Measurements from ENCODE around the gene CSNK1A1.

Gene CSNK1A1

GRCh38 chr5:149503006-149503405, 48.2 kb downstream of the CSNK1A1 start:
- Histone ChIP-seq H3K27me3 (ENCODE audit: insufficient read depth, low read length, poor library complexity, severe bottlenecking) (peaks cover 4% of the 10 kb centered on the region), H3K4me3 (ENCODE audit: low read length, poor library complexity, severe bottlenecking) (no peak overlapping the region), H3K79me2 (ENCODE audit: insufficient read depth, low read length) (no peaks in the 10 kb centered on the region), H3K9me2 (replicated peaks; ENCODE audit: low read depth, low read length) (no peaks in the 10 kb centered on the region), H3K36me3 (ENCODE audit: insufficient read depth, low read length) (peaks cover 94% of the 10 kb centered on the region), H4K20me1 (ENCODE audit: insufficient read depth, low read length, poor library complexity, severe bottlenecking) (peaks cover 12% of the 10 kb centered on the region), H3K9me3 (ENCODE audit: insufficient read depth, low read depth, low read length) (no peaks in the 10 kb centered on the region), H3K4me2 (ENCODE audit: low read depth, low read length, poor library complexity, severe bottlenecking) (no peak overlapping the region), H2AFZ (ENCODE audit: low read length) (no peak overlapping the region), H3K9ac (ENCODE audit: low read depth, low read length, poor library complexity, severe bottlenecking) (no peak overlapping the region), H3F3A (ENCODE audit: low read depth) (no peaks in the 10 kb centered on the region; the same call in 1 of the 2 replicates), H3K4me1 (ENCODE audit: insufficient read depth, low read length, poor library complexity, severe bottlenecking) (no peaks in the 10 kb centered on the region)
- TF ChIP-seq CTCF (conservative IDR thresholded peaks at IDR 0.05; ENCODE audit: low read length), result no peak
- TF ChIP-seq EZH2phosphoT487 (IDR thresholded peaks at IDR 0.05; ENCODE audit: borderline replicate concordance), result no peak

GRCh38 chr5:149500922-149501582, 50.2 kb downstream of the CSNK1A1 start:
- H2AFZ ChIP-seq (ENCODE audit: low read length), result no peak overlapping the region
- no peaks in the 10 kb centered on the region for H3K9me3 ChIP-seq (ENCODE audit: insufficient read depth, low read depth, low read length)
- H3K9ac ChIP-seq (ENCODE audit: low read depth, low read length, poor library complexity, severe bottlenecking), result no peak overlapping the region
- no peaks in the 10 kb centered on the region for H3K9me2 ChIP-seq (replicated peaks; ENCODE audit: low read depth, low read length)
- no peak overlapping the region for H3K4me2 ChIP-seq (ENCODE audit: low read depth, low read length, poor library complexity, severe bottlenecking)
- H3K4me1 ChIP-seq (ENCODE audit: insufficient read depth, low read length, poor library complexity, severe bottlenecking), result no peaks in the 10 kb centered on the region
- no peaks in the 10 kb centered on the region for H3K79me2 ChIP-seq (ENCODE audit: insufficient read depth, low read length)
- no peak overlapping the region for H3K4me3 ChIP-seq (ENCODE audit: low read length, poor library complexity, severe bottlenecking)
- TF ChIP-seq CTCF (conservative IDR thresholded peaks at IDR 0.05; ENCODE audit: low read length), result no peak
- no peak for TF ChIP-seq EZH2phosphoT487 (IDR thresholded peaks at IDR 0.05; ENCODE audit: borderline replicate concordance)
- H3K36me3 ChIP-seq (ENCODE audit: insufficient read depth, low read length), result peaks cover 94% of the 10 kb centered on the region
- no peaks in the 10 kb centered on the region; the same call in 1 of the 2 replicates for H3F3A ChIP-seq (ENCODE audit: low read depth)
- peaks cover 7% of the 10 kb centered on the region for H4K20me1 ChIP-seq (ENCODE audit: insufficient read depth, low read length, poor library complexity, severe bottlenecking)
- peaks cover 4% of the 10 kb centered on the region for H3K27me3 ChIP-seq (ENCODE audit: insufficient read depth, low read length, poor library complexity, severe bottlenecking)

GRCh38 chr5:149498724-149499336, 52.4 kb downstream of the CSNK1A1 start:
- H3K4me3 ChIP-seq (ENCODE audit: low read length, poor library complexity, severe bottlenecking), result no peak overlapping the region
- H3K79me2 ChIP-seq (ENCODE audit: insufficient read depth, low read length), result no peaks in the 10 kb centered on the region
- no peaks in the 10 kb centered on the region for H3K9me2 ChIP-seq (replicated peaks; ENCODE audit: low read depth, low read length)
- peaks cover 92% of the 10 kb centered on the region for H3K36me3 ChIP-seq (ENCODE audit: insufficient read depth, low read length)
- no peak overlapping the region for H2AFZ ChIP-seq (ENCODE audit: low read length)
- H3K9ac ChIP-seq (ENCODE audit: low read depth, low read length, poor library complexity, severe bottlenecking), result no peak overlapping the region
- no peaks in the 10 kb centered on the region; the same call in 1 of the 2 replicates for H3F3A ChIP-seq (ENCODE audit: low read depth)
- TF ChIP-seq EZH2phosphoT487 (IDR thresholded peaks at IDR 0.05; ENCODE audit: borderline replicate concordance), result no peak
- no peak for TF ChIP-seq CTCF (conservative IDR thresholded peaks at IDR 0.05; ENCODE audit: low read length)
- peaks cover 4% of the 10 kb centered on the region for H3K27me3 ChIP-seq (ENCODE audit: insufficient read depth, low read length, poor library complexity, severe bottlenecking)
- peaks cover 7% of the 10 kb centered on the region for H4K20me1 ChIP-seq (ENCODE audit: insufficient read depth, low read length, poor library complexity, severe bottlenecking)
- H3K4me1 ChIP-seq (ENCODE audit: insufficient read depth, low read length, poor library complexity, severe bottlenecking), result no peaks in the 10 kb centered on the region
- H3K9me3 ChIP-seq (ENCODE audit: insufficient read depth, low read depth, low read length), result no peaks in the 10 kb centered on the region
- no peak overlapping the region for H3K4me2 ChIP-seq (ENCODE audit: low read depth, low read length, poor library complexity, severe bottlenecking)

Data from Loucy (cell line).